ENCODE measurements around the gene KIF18A.

- no peak for TF ChIP-seq CTCF (IDR thresholded peaks at IDR 0.05)
- TF ChIP-seq EP300 (IDR thresholded peaks at IDR 0.05) = no peak
These were observed 36.7 kb downstream of the KIF18A start for GRCh38 chr11:28071305-28071704.

All from sigmoid colon (tissue), 4 donors.